Smooth muscle cell (in vitro differentiated cells): ENCODE measurements around the gene NOC3L. TPM values are rescaled to one million over a fixed set of nuclear protein-coding genes. Genes with fewer than 3 reads are reported as not detected.

Experiments used
- DNase-seq: peaks from one replicate; lab custom pipeline; 2025; ENCODE audit not compliant: unreplicated experiment; lab: John Stamatoyannopoulos, UW
- H2AFZ ChIP-seq: fragments of 200-600 bp; sonication (generic); 2 replicates; pipeline ENCODE4 v1.6.0; 2016; ENCODE audit warnings: antibody characterized with exemption, low read depth, mild to moderate bottlenecking
- H3F3A ChIP-seq: fragments of 200-600 bp; sonication (generic); 2 replicates; pipeline ENCODE4 v1.6.0; 2017; ENCODE audit warnings: antibody characterized with exemption, low read depth
- H3K27ac ChIP-seq: fragments of 200-600 bp; sonication (generic); 2 replicates; pipeline ENCODE4 v1.5.1; 2016; ENCODE audit warnings: low read depth, mild to moderate bottlenecking
- H3K27me3 ChIP-seq: fragments of 200-600 bp; sonication (generic); 2 replicates; pipeline ENCODE4 v1.6.1; 2016; ENCODE audit warnings: low read depth, mild to moderate bottlenecking
- H3K36me3 ChIP-seq: fragments of 200-600 bp; sonication (generic); 2 replicates; pipeline ENCODE4 v1.5.1; 2016; ENCODE audit warnings: low read depth
- H3K4me1 ChIP-seq: fragments of 200-600 bp; sonication (generic); 2 replicates; pipeline ENCODE4 v1.5.1; 2016; ENCODE audit warnings: low read depth
- H3K4me2 ChIP-seq: fragments of 200-600 bp; sonication (generic); 2 replicates; pipeline ENCODE4 v1.6.0; 2016; ENCODE audit warnings: mild to moderate bottlenecking
- H3K4me3 ChIP-seq: fragments of 200-600 bp; sonication (generic); 2 replicates; pipeline ENCODE4 v1.5.1; 2016; ENCODE audit warnings: mild to moderate bottlenecking
- H3K79me2 ChIP-seq: fragments of 200-600 bp; sonication (generic); 2 replicates; pipeline ENCODE4 v1.6.0; 2016; ENCODE audit warnings: low read depth, mild to moderate bottlenecking
- H3K9ac ChIP-seq: fragments of 200-600 bp; sonication (generic); 2 replicates; pipeline ENCODE4 v1.6.0; 2016; ENCODE audit warnings: low read depth
- H3K9me3 ChIP-seq: fragments of 200-600 bp; sonication (generic); replicated peaks from 2 replicates; pipeline ENCODE4 v1.5.1; 2016; ENCODE audit warnings: low read depth
- H4K20me1 ChIP-seq: fragments of 200-600 bp; sonication (generic); 2 replicates; pipeline ENCODE4 v1.6.0; 2016; ENCODE audit warnings: low read depth
- CTCF ChIP-seq: fragments of 200-600 bp; sonication (generic); IDR thresholded peaks from 2 replicates; pipeline ENCODE4 v1.5.1; 2017; ENCODE audit warnings: borderline replicate concordance, mild to moderate bottlenecking, antibody characterized with exemption; ENCODE audit not compliant: insufficient read depth, poor library complexity, severe bottlenecking
- whole genome bisulfite sequencing: methylation state at CpG from one replicate; pipeline ENCODE4 v1.1.7; 2016; ENCODE audit warnings: low lambda C conversion rate; 5-methylcytosine and 5-hydroxymethylcytosine counted together
- polyA plus RNA-seq: library from polyadenylated mRNA; unstranded; fragments of >200 nt; fragmentation: Nextera tagmentation; extraction: Ambion mirVana; gene quantifications from 2 replicates; pipeline ENCODE4 v1.2.1, GENCODE V29; 2016
- total RNA-seq: library from RNA; depleted of rRNA; stranded (reverse); fragments of >200 nt; gene quantifications from 2 replicates; pipeline ENCODE4 v1.2.3, GENCODE V29; 2014

Gene NOC3L
- total and polyA plus RNA-seq, 2 experiments from 2014 or later: 8.8 to 27.3 TPM

- Histone ChIP-seq H2AFZ (no peak overlapping the region), H3K4me1 (no peaks in the 10 kb centered on the region), H3K27me3 (no peaks in the 10 kb centered on the region), H3K4me3 (no peak overlapping the region), H3K27ac (no peak overlapping the region), H4K20me1 (no peaks in the 10 kb centered on the region), H3F3A (no peaks in the 10 kb centered on the region), H3K9ac (no peak overlapping the region), H3K36me3 (no peaks in the 10 kb centered on the region), H3K4me2 (no peak overlapping the region), H3K9me3 (no peaks in the 10 kb centered on the region), H3K79me2 (no peaks in the 10 kb centered on the region)
- WGBS: 86% methylated on average over 5 of the region's 5 CpGs
- no peak for DNase-seq
- no peak for TF ChIP-seq CTCF
Observed at GRCh38 chr10:94294168-94294567, 68.6 kb downstream of the NOC3L start.

GRCh38 chr10:94293354-94293753 lies 69.4 kb downstream of the NOC3L start:
- Histone ChIP-seq H3K9ac (no peak overlapping the region), H3K27me3 (no peaks in the 10 kb centered on the region), H3K4me1 (peaks cover 6% of the 10 kb centered on the region), H3K4me3 (no peak overlapping the region), H4K20me1 (no peaks in the 10 kb centered on the region), H3K4me2 (no peak overlapping the region), H3K36me3 (no peaks in the 10 kb centered on the region), H3K79me2 (no peaks in the 10 kb centered on the region), H3K9me3 (no peaks in the 10 kb centered on the region), H2AFZ (no peak overlapping the region), H3F3A (no peaks in the 10 kb centered on the region), H3K27ac (no peak overlapping the region)
- 83% methylated on average over 1 of the region's 1 CpG for WGBS
- no peak for DNase-seq
- no peak for TF ChIP-seq CTCF

GRCh38 chr10:94292434-94293090 lies 70.2 kb downstream of the NOC3L start:
- DNase-seq: no peak
- Histone ChIP-seq H3K9me3 (no peaks in the 10 kb centered on the region), H4K20me1 (no peaks in the 10 kb centered on the region), H3K27ac (no peak overlapping the region), H3F3A (no peaks in the 10 kb centered on the region), H3K79me2 (no peaks in the 10 kb centered on the region), H3K4me3 (no peak overlapping the region), H2AFZ (no peak overlapping the region), H3K27me3 (no peaks in the 10 kb centered on the region), H3K36me3 (no peaks in the 10 kb centered on the region), H3K9ac (no peak overlapping the region), H3K4me1 (peaks cover 6% of the 10 kb centered on the region), H3K4me2 (no peak overlapping the region)
- no peak for TF ChIP-seq CTCF
- 60% methylated on average over 2 of the region's 2 CpGs for WGBS
